Measurements from ENCODE around the gene HAUS8.

Gene HAUS8

GRCh38 chr19:17043744-17044143, 31.5 kb downstream of the HAUS8 start:
- ChIA-PET CTCF (no interaction called here), POLR2A (no interaction called here)
- DNase-seq (ENCODE audit: extremely low spot score) = no peak
- TF ChIP-seq FOXA1 (IDR thresholded peaks at IDR 0.05) = no peak
- no peak for TF ChIP-seq FOXK2 (IDR thresholded peaks at IDR 0.05)
- no peak for TF ChIP-seq PKNOX1 (IDR thresholded peaks at IDR 0.05)
- no peak for TF ChIP-seq NFRKB (IDR thresholded peaks at IDR 0.05)
- TF ChIP-seq L3MBTL2 (conservative IDR thresholded peaks at IDR 0.05) = no peak
- no peak for TF ChIP-seq ZNF384 (IDR thresholded peaks at IDR 0.05)
- no peak for TF ChIP-seq ELF4 (IDR thresholded peaks at IDR 0.05)
- TF ChIP-seq SP1 (IDR thresholded peaks at IDR 0.05) = no peak
- no peak for TF ChIP-seq SUZ12 (IDR thresholded peaks at IDR 0.05)
- no peak for TF ChIP-seq BHLHE40 (IDR thresholded peaks at IDR 0.05; ENCODE audit: borderline replicate concordance)
- no peak for TF ChIP-seq TARDBP (IDR thresholded peaks at IDR 0.05)
- TF ChIP-seq HDGF (IDR thresholded peaks at IDR 0.05; ENCODE audit: borderline replicate concordance) = no peak
- TF ChIP-seq ARNT (IDR thresholded peaks at IDR 0.05) = no peak
- TF ChIP-seq LEF1 (IDR thresholded peaks at IDR 0.05; ENCODE audit: borderline replicate concordance) = no peak
- TF ChIP-seq CTBP1 (IDR thresholded peaks at IDR 0.05; ENCODE audit: borderline replicate concordance) = no peak
- TF ChIP-seq FOXM1 (IDR thresholded peaks at IDR 0.05; ENCODE audit: borderline replicate concordance) = no peak

- ChIA-PET CTCF (interaction anchor here (0.6 kb wide), 1 partner anchor 728 kb away, joined by 3 read pairs; no protein-coding TSS in a partner anchor), POLR2A (no interaction called here)
These were observed 33.3 kb downstream of the HAUS8 start for GRCh38 chr19:17041976-17042375.

DNA sequence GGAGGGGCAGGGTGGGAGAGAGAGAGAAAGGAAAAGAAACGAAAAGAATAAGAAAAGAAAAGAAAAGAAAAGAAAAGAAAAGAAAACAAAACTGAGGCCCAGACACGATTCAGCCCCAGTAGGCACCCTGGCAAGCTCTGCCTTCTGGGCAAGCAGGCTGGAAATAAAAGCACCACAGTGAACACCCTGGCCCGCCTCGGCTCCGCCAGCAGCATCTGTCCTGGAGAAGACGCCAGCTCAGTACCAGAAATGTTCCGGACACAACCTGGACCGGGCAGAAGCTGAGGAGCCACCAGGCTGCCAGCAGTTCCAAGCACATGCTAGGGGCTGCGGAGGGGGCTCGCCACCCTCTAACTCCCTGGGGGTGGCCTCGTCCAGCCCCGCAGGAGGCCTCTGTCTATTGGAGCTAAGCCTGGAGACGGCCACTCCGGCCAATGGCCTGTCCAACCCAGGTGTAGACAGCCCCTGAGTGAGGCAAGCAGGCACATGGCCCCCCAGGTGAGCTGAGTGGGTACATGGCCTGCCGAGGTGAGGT, 37.2 kb downstream of the HAUS8 start:
- ChIA-PET POLR2A (no interaction called here), CTCF (no interaction called here)
- TF ChIP-seq ARNT (IDR thresholded peaks at IDR 0.05) = no peak
- no peak for TF ChIP-seq CTBP1 (IDR thresholded peaks at IDR 0.05; ENCODE audit: borderline replicate concordance)
- TF ChIP-seq HDGF (IDR thresholded peaks at IDR 0.05; ENCODE audit: borderline replicate concordance) = no peak
- TF ChIP-seq FOXM1 (IDR thresholded peaks at IDR 0.05; ENCODE audit: borderline replicate concordance) = no peak
- TF ChIP-seq PKNOX1 (IDR thresholded peaks at IDR 0.05) = no peak
- no peak for TF ChIP-seq SP1 (IDR thresholded peaks at IDR 0.05)
- no peak for TF ChIP-seq FOXK2 (IDR thresholded peaks at IDR 0.05)
- no peak for TF ChIP-seq SUZ12 (IDR thresholded peaks at IDR 0.05)
- no peak for TF ChIP-seq L3MBTL2 (conservative IDR thresholded peaks at IDR 0.05)
- no peak for TF ChIP-seq BHLHE40 (IDR thresholded peaks at IDR 0.05; ENCODE audit: borderline replicate concordance)
- no peak for TF ChIP-seq NFRKB (IDR thresholded peaks at IDR 0.05)
- no peak for TF ChIP-seq ELF4 (IDR thresholded peaks at IDR 0.05)
- no peak for TF ChIP-seq TARDBP (IDR thresholded peaks at IDR 0.05)
- no peak for TF ChIP-seq FOXA1 (IDR thresholded peaks at IDR 0.05)
- no peak for DNase-seq (ENCODE audit: extremely low spot score)

More at GRCh38 chr19:17041976-17042375, 33.3 kb downstream of the HAUS8 start:
- no peak for TF ChIP-seq CTBP1 (IDR thresholded peaks at IDR 0.05; ENCODE audit: borderline replicate concordance)
- TF ChIP-seq SP1 (IDR thresholded peaks at IDR 0.05) = no peak
- TF ChIP-seq FOXM1 (IDR thresholded peaks at IDR 0.05; ENCODE audit: borderline replicate concordance) = no peak
- TF ChIP-seq ELF4 (IDR thresholded peaks at IDR 0.05) = no peak
- TF ChIP-seq SUZ12 (IDR thresholded peaks at IDR 0.05) = no peak
- no peak for TF ChIP-seq LEF1 (IDR thresholded peaks at IDR 0.05; ENCODE audit: borderline replicate concordance)
- no peak for TF ChIP-seq L3MBTL2 (conservative IDR thresholded peaks at IDR 0.05)
- no peak for DNase-seq (ENCODE audit: extremely low spot score)

- POLR2A ChIA-PET = no interaction called here
- no peak for DNase-seq (ENCODE audit: extremely low spot score)
- no peak for TF ChIP-seq FOXM1 (IDR thresholded peaks at IDR 0.05; ENCODE audit: borderline replicate concordance)
- TF ChIP-seq SUZ12 (IDR thresholded peaks at IDR 0.05) = no peak
- no peak for TF ChIP-seq SP1 (IDR thresholded peaks at IDR 0.05)
- CTCF ChIA-PET = no interaction called here
These were observed 38.1 kb downstream of the HAUS8 start for GRCh38 chr19:17037184-17037583.

- DNase-seq (ENCODE audit: extremely low spot score) = no peak
- ChIA-PET POLR2A (no interaction called here), CTCF (no interaction called here)
- TF ChIP-seq PKNOX1 (IDR thresholded peaks at IDR 0.05) (no peak), FOXM1 (IDR thresholded peaks at IDR 0.05; ENCODE audit: borderline replicate concordance) (no peak), SP1 (IDR thresholded peaks at IDR 0.05) (no peak), FOXK2 (IDR thresholded peaks at IDR 0.05) (no peak), ZNF384 (IDR thresholded peaks at IDR 0.05) (no peak), L3MBTL2 (conservative IDR thresholded peaks at IDR 0.05) (no peak), CTBP1 (IDR thresholded peaks at IDR 0.05; ENCODE audit: borderline replicate concordance) (no peak; the same call in 1 of the 2 replicates), TARDBP (IDR thresholded peaks at IDR 0.05) (no peak), LEF1 (IDR thresholded peaks at IDR 0.05; ENCODE audit: borderline replicate concordance) (no peak), NFRKB (IDR thresholded peaks at IDR 0.05) (no peak), FOXA1 (IDR thresholded peaks at IDR 0.05) (no peak), ARNT (IDR thresholded peaks at IDR 0.05) (no peak), BHLHE40 (IDR thresholded peaks at IDR 0.05; ENCODE audit: borderline replicate concordance) (no peak), ELF4 (IDR thresholded peaks at IDR 0.05) (no peak), HDGF (IDR thresholded peaks at IDR 0.05; ENCODE audit: borderline replicate concordance) (no peak), SUZ12 (IDR thresholded peaks at IDR 0.05) (no peak)
These were observed 38.6 kb downstream of the HAUS8 start for GRCh38 chr19:17036640-17037039.

GRCh38 chr19:17035842-17036424, 39.3 kb downstream of the HAUS8 start:
- POLR2A ChIA-PET = no interaction called here

More at GRCh38 chr19:17035842-17036424, 39.3 kb downstream of the HAUS8 start:
- no peak for DNase-seq (ENCODE audit: extremely low spot score)
- no peak for TF ChIP-seq ELF4 (IDR thresholded peaks at IDR 0.05)
- TF ChIP-seq SP1 (IDR thresholded peaks at IDR 0.05) = no peak
- TF ChIP-seq FOXM1 (IDR thresholded peaks at IDR 0.05; ENCODE audit: borderline replicate concordance) = no peak
- no peak for TF ChIP-seq PKNOX1 (IDR thresholded peaks at IDR 0.05)
- TF ChIP-seq L3MBTL2 (conservative IDR thresholded peaks at IDR 0.05) = no peak
- TF ChIP-seq CTBP1 (IDR thresholded peaks at IDR 0.05; ENCODE audit: borderline replicate concordance) = no peak
- CTCF ChIA-PET = no interaction called here

Measured in HEK293T (cell line).